Parathyroid adenoma (tissue), 2 donors: ENCODE data around the gene LTN1.
A peak's percentile ranks its signal among the peaks of the same experiment; 100 is the strongest.
"Not testable (repeated sequence)": the region's sequence is repeated elsewhere in the genome, so short reads cannot be mapped to it uniquely, and the experiment has no call there.

ENCODE experiments used
- H2AFZ ChIP-seq: fragments of 300-600 bp; sonication (generic); one replicate; pipeline ENCODE4 v1.7.0; 2017; ENCODE audit warnings: antibody characterized with exemption, mild to moderate bottlenecking
- H3K27ac ChIP-seq: fragments of 300-600 bp; sonication (generic); one replicate; pipeline ENCODE4 v1.7.0; 2017
- H3K27me3 ChIP-seq: fragments of 300-600 bp; sonication (generic); one replicate; pipeline ENCODE4 v1.7.0; 2017; ENCODE audit warnings: low read length; ENCODE audit not compliant: control insufficient read depth, insufficient read depth
- H3K36me3 ChIP-seq: fragments of 300-600 bp; sonication (generic); one replicate; pipeline ENCODE4 v1.7.0; 2017; ENCODE audit warnings: low read length; ENCODE audit not compliant: control insufficient read depth, insufficient read depth
- H3K4me1 ChIP-seq: fragments of 300-600 bp; sonication (generic); one replicate; pipeline ENCODE4 v1.7.0; 2017; ENCODE audit warnings: control low read depth
- H3K4me2 ChIP-seq: fragments of 300-600 bp; sonication (generic); one replicate; pipeline ENCODE4 v1.7.0; 2017; ENCODE audit warnings: low read length
- H3K4me3 ChIP-seq: fragments of 300-600 bp; sonication (generic); one replicate; pipeline ENCODE4 v1.7.0; 2017; ENCODE audit warnings: low read depth, low read length
- H3K79me2 ChIP-seq: fragments of 300-600 bp; sonication (generic); one replicate; pipeline ENCODE4 v1.7.0; 2017; ENCODE audit warnings: control low read depth
- H3K9ac ChIP-seq: fragments of 300-600 bp; sonication (generic); one replicate; pipeline ENCODE4 v1.7.0; 2017; ENCODE audit warnings: mild to moderate bottlenecking
- H3K9me3 ChIP-seq: fragments of 300-600 bp; sonication (generic); one replicate; pipeline ENCODE4 v1.7.0; 2017; ENCODE audit warnings: low read length; ENCODE audit not compliant: control insufficient read depth
- CTCF ChIP-seq: fragments of 300-600 bp; sonication (generic); IDR thresholded peaks from one replicate; pipeline ENCODE4 v1.7.0; 2017; ENCODE audit warnings: antibody characterized with exemption, mild to moderate bottlenecking
- donor health status: primary hyperparathyroidism.

Gene LTN1

GRCh38 chr21:29018540-29018939 is 25.9 kb upstream of the LTN1 start:
- Histone ChIP-seq H3K27ac (no peak overlapping the region), H3K9ac (no peak overlapping the region), H3K36me3 (no peaks in the 10 kb centered on the region), H3K9me3 (no peaks in the 10 kb centered on the region), H3K27me3 (no peaks in the 10 kb centered on the region), H3K79me2 (no peaks in the 10 kb centered on the region), H2AFZ (peak overlapping the region; percentile 81), H3K4me1 (no peaks in the 10 kb centered on the region), H3K4me3 (peak overlapping the region; percentile 89), H3K4me2 (peak overlapping the region; percentile 96)
- TF ChIP-seq CTCF: no peak

- Histone ChIP-seq H3K4me2 (peak overlapping the region; percentile 96), H3K4me1 (no peaks in the 10 kb centered on the region), H3K27ac (no peak overlapping the region), H3K4me3 (no peak overlapping the region), H2AFZ (no peak overlapping the region), H3K9me3 (no peaks in the 10 kb centered on the region), H3K9ac (no peak overlapping the region), H3K79me2 (no peaks in the 10 kb centered on the region), H3K27me3 (no peaks in the 10 kb centered on the region), H3K36me3 (no peaks in the 10 kb centered on the region)
- no peak for TF ChIP-seq CTCF
Observed at GRCh38 chr21:29017639-29018237, 25.1 kb upstream of the LTN1 start.

- not testable (repeated sequence) for H3K36me3 ChIP-seq, H3K79me2 ChIP-seq, H3K27me3 ChIP-seq, H2AFZ ChIP-seq, H3K4me2 ChIP-seq, H3K4me3 ChIP-seq, H3K27ac ChIP-seq, H3K9me3 ChIP-seq, H3K9ac ChIP-seq, H3K4me1 ChIP-seq
Observed at GRCh38 chr21:29011236-29011635, 18.6 kb upstream of the LTN1 start.

- Histone ChIP-seq H3K4me1 (no peaks in the 10 kb centered on the region), H3K36me3 (no peaks in the 10 kb centered on the region), H3K27me3 (no peaks in the 10 kb centered on the region), H3K4me3 (no peak overlapping the region), H2AFZ (no peak overlapping the region), H3K4me2 (no peak overlapping the region), H3K9me3 (no peaks in the 10 kb centered on the region), H3K9ac (no peak overlapping the region), H3K27ac (no peak overlapping the region), H3K79me2 (no peaks in the 10 kb centered on the region)
- no peak for TF ChIP-seq CTCF
Observed at GRCh38 chr21:29008367-29008766, 15.7 kb upstream of the LTN1 start.

GRCh38 chr21:29007810-29008209 is 15.1 kb upstream of the LTN1 start:
- Histone ChIP-seq H3K27me3 (no peaks in the 10 kb centered on the region), H3K79me2 (no peaks in the 10 kb centered on the region), H2AFZ (no peak overlapping the region), H3K9ac (no peak overlapping the region), H3K4me3 (no peak overlapping the region), H3K27ac (no peak overlapping the region), H3K36me3 (no peaks in the 10 kb centered on the region), H3K9me3 (no peaks in the 10 kb centered on the region), H3K4me1 (no peaks in the 10 kb centered on the region), H3K4me2 (no peak overlapping the region)
- no peak for TF ChIP-seq CTCF
